HepG2 (cell line): ENCODE data around the gene SIGLEC7. TPM values are rescaled to one million over a fixed set of nuclear protein-coding genes. Genes with fewer than 3 reads are reported as not detected.

Source experiments
- ATAC-seq: fragments of 200-7000 bp; cut with Tn5 transposase; 3 replicates; pipeline ENCODE4 v1.9.1; 2020; ENCODE audit warnings: mild to moderate bottlenecking, moderate library complexity
- BruUV-seq: library from RNA; stranded (reverse); fragments of 400-500 nt; replicated peaks from 2 replicates; lab custom pipeline; 2021; lab: Mats Ljungman, UMichigan
- CTCF ChIA-PET: fragments of 300-600 bp; formaldehyde crosslinking; extraction: SDS; loops from one replicate; lab custom pipeline; 2021; ENCODE audit warnings: low total read pairs, inconsistent platforms, low intra/inter-chr PET ratio; lab: Yijun Ruan, JAX
- POLR2A ChIA-PET: fragments of 350-600 bp; sonication (Branson Sonifier 250); formaldehyde crosslinking; loops from one replicate; lab custom pipeline; 2020; ENCODE audit warnings: antibody characterized with exemption, inconsistent platforms; lab: Yijun Ruan, JAX
- DNase-seq: peaks from one replicate; pipeline ENCODE4 v3.0.0-alpha.2; 2015; ENCODE audit warnings: low spot score
- FAIRE-seq: peaks from 3 replicates; lab custom pipeline; 2011; peaks lifted over from hg19 to GRCh38; lab: Jason Lieb, UNC
- H2AFZ ChIP-seq: one replicate; pipeline ENCODE4 v1.6.1; 2011; ENCODE audit warnings: low read length, inconsistent platforms
- H3K27ac ChIP-seq: fragments of 300-600 bp; 3 replicates; pipeline ENCODE4 v1.8.0; 2011; ENCODE audit warnings: mixed run types, mild to moderate bottlenecking, mixed read lengths, low read length, inconsistent platforms; ENCODE audit not compliant: insufficient read depth; ENCODE audit errors: extremely low read length
- H3K27me3 ChIP-seq, 2 experiments: fragments of 200-600 bp in 1 of 2; 2 replicates in 1 of 2; 3 replicates in 1 of 2; pipeline versions ENCODE4 v1.6.0 to v1.8.0; 2011; ENCODE audit warnings: low read length in 2 of 2, mild to moderate bottlenecking in 2 of 2, moderate library complexity in 2 of 2, inconsistent platforms in 1 of 2; ENCODE audit not compliant: insufficient read depth in 2 of 2, control insufficient read depth in 1 of 2
- H3K36me3 ChIP-seq, 2 experiments: fragments of 200-600 bp in 1 of 2; replicated peaks in 1 of 2; 2 replicates in 1 of 2; 3 replicates in 1 of 2; pipeline versions ENCODE4 v1.5.1 to v1.8.0; 2011; ENCODE audit warnings: low read length in 2 of 2, inconsistent platforms in 1 of 2; ENCODE audit not compliant: insufficient read depth in 2 of 2, control insufficient read depth in 1 of 2
- H3K4me1 ChIP-seq: 2 replicates; pipeline ENCODE4 v1.5.1; 2012; ENCODE audit warnings: low read length, inconsistent platforms; ENCODE audit not compliant: insufficient read depth
- H3K4me2 ChIP-seq: 2 replicates; pipeline ENCODE4 v1.6.0; 2011; ENCODE audit warnings: low read depth, low read length, inconsistent platforms
- H3K4me3 ChIP-seq, 3 experiments: fragments of 200-600 bp in 1 of 3; sonication (generic), shearing (Covaris generic) in 1 of 3; replicated peaks in 1 of 3; 2 replicates each; pipeline ENCODE4 v1.5.1; 2011 to 2016; ENCODE audit warnings: low read length in 3 of 3, inconsistent platforms in 2 of 3, low read depth in 2 of 3, mild to moderate bottlenecking in 2 of 3, control low read depth in 1 of 3, mixed read lengths in 1 of 3; ENCODE audit not compliant: insufficient read depth in 1 of 3
- H3K79me2 ChIP-seq: one replicate; pipeline ENCODE4 v1.6.1; 2011; ENCODE audit warnings: low read length, inconsistent platforms; ENCODE audit not compliant: insufficient read depth
- H3K9ac ChIP-seq: 2 replicates; pipeline ENCODE4 v1.6.0; 2011; ENCODE audit warnings: mild to moderate bottlenecking, low read depth, low read length, inconsistent platforms; ENCODE audit not compliant: insufficient read depth
- H3K9me3 ChIP-seq: 2 replicates; pipeline ENCODE4 v1.5.1; 2012; ENCODE audit warnings: mild to moderate bottlenecking, low read length
- H4K20me1 ChIP-seq: 2 replicates; pipeline ENCODE4 v1.6.0; 2011; ENCODE audit warnings: inconsistent platforms, mild to moderate bottlenecking, low read length, moderate library complexity; ENCODE audit not compliant: insufficient read depth
- AKNA ChIP-seq: sonication (generic); formaldehyde crosslinking; IDR thresholded peaks from 2 replicates; pipeline ENCODE4 v1.4.0; 2020; ENCODE audit warnings: missing genetic modification reagents, borderline replicate concordance
- FIP1L1 ChIP-seq: fragments of 200-400 bp; formaldehyde crosslinking; IDR thresholded peaks from 2 replicates; pipeline ENCODE4 v1.6.1; 2018; ENCODE audit warnings: low read depth, mild to moderate bottlenecking, low read length, moderate library complexity, borderline replicate concordance; ENCODE audit not compliant: insufficient read depth
- FOXO1 ChIP-seq: sonication (generic); formaldehyde crosslinking; IDR thresholded peaks from 2 replicates; pipeline ENCODE4 v1.4.0; 2020; ENCODE audit warnings: missing genetic modification reagents
- IKZF1 ChIP-seq: fragments of 450-650 bp; IDR thresholded peaks from 2 replicates; pipeline ENCODE4 v1.7.1; 2016
- MAFF ChIP-seq: IDR thresholded peaks from 2 replicates; pipeline ENCODE4 v1.6.1; 2011; ENCODE audit warnings: low read depth, low read length, improper control_type of control experiment
- MAFK ChIP-seq, 2 experiments: IDR thresholded peaks in 1 of 2; conservative IDR thresholded peaks in 1 of 2; 2 replicates each; pipeline ENCODE4 v1.6.1; 2011; ENCODE audit warnings: improper control_type of control experiment in 2 of 2, low read length in 2 of 2
- MBNL3 ChIP-seq: fragments of 250-450 bp; sonication (Bioruptor Pico); conservative IDR thresholded peaks from 2 replicates; pipeline ENCODE4 v1.8.0; 2022; ENCODE audit warnings: mild to moderate bottlenecking, inconsistent platforms
- NFE2L2 ChIP-seq: fragments of 150-350 bp; IDR thresholded peaks from 2 replicates; pipeline ENCODE4 v1.6.1; 2014; ENCODE audit warnings: low read length
- REL ChIP-seq: sonication (generic); formaldehyde crosslinking; conservative IDR thresholded peaks from 2 replicates; pipeline ENCODE4 v1.8.0; 2022; ENCODE audit warnings: mild to moderate bottlenecking, missing genetic modification reagents, moderate library complexity
- RNF2 ChIP-seq: fragments of 450-650 bp; conservative IDR thresholded peaks from 2 replicates; pipeline ENCODE4 v1.6.1; 2016; ENCODE audit warnings: low read depth
- SALL2 ChIP-seq: sonication (generic); formaldehyde crosslinking; IDR thresholded peaks from 2 replicates; pipeline ENCODE4 v1.8.1; 2023; ENCODE audit warnings: mild to moderate bottlenecking, missing genetic modification reagents, inconsistent platforms
- SMARCC2 ChIP-seq: fragments of 450-650 bp; IDR thresholded peaks from 2 replicates; pipeline ENCODE4 v1.6.1; 2017; ENCODE audit warnings: antibody characterized with exemption, mild to moderate bottlenecking
- ZFP1 ChIP-seq: IDR thresholded peaks from 2 replicates; pipeline ENCODE4 v1.6.1; 2016
- ZNF121 ChIP-seq: sonication (generic); formaldehyde crosslinking; IDR thresholded peaks from 2 replicates; pipeline ENCODE4 v1.5.0; 2020; ENCODE audit warnings: mild to moderate bottlenecking, missing genetic modification reagents
- ZNF3 ChIP-seq: IDR thresholded peaks from 2 replicates; pipeline ENCODE4 v1.7.0; 2017; ENCODE audit warnings: inconsistent platforms
- ZNF569 ChIP-seq: sonication (generic); formaldehyde crosslinking; IDR thresholded peaks from 2 replicates; pipeline ENCODE4 v1.5.0; 2020; ENCODE audit warnings: mild to moderate bottlenecking, missing genetic modification reagents, moderate library complexity, borderline replicate concordance
- ZNF576 ChIP-seq: sonication (generic); formaldehyde crosslinking; IDR thresholded peaks from 2 replicates; pipeline ENCODE4 v1.4.0; 2020; ENCODE audit warnings: mild to moderate bottlenecking, missing genetic modification reagents
- ZNF724P ChIP-seq: sonication (generic); formaldehyde crosslinking; IDR thresholded peaks from 2 replicates; pipeline ENCODE4 v1.8.0; 2022; ENCODE audit warnings: missing genetic modification reagents, borderline replicate concordance
- ZSCAN30 ChIP-seq: sonication (generic); formaldehyde crosslinking; IDR thresholded peaks from 2 replicates; pipeline ENCODE4 v1.5.0; 2020; ENCODE audit warnings: mild to moderate bottlenecking, missing genetic modification reagents
- WGBS: methylation state at CpG from one replicate; pipeline ENCODE4 v1.1.6; 2017; ENCODE audit warnings: low lambda C conversion rate; 5-methylcytosine and 5-hydroxymethylcytosine counted together
- in situ Hi-C: cut with HindIII; loops from 2 replicates; pipeline ENCODE4 v1.10.0; 2017; ENCODE audit warnings: low pct_unique_long_range_greater_than_20kb; ENCODE audit not compliant: extremely low pct_ligation_motif_present
- intact Hi-C: fragments of 100-400 bp; cut with micrococcal nuclease; formaldehyde crosslinking; loops from one replicate; pipeline ENCODE4 v1.10.0; 2022; ENCODE audit not compliant: unreplicated experiment
- polyA plus RNA-seq, 8 experiments: library from polyadenylated mRNA; depleted of rRNA in 3 of 8; stranded (reverse) in 7 of 8; unstranded in 1 of 8; fragments of >200 nt; fragmentation: Illumina TruSeq in 4 of 8; extraction: Trizol in 4 of 8; gene quantifications; 2 replicates each; pipeline versions ENCODE4 v1.2.1 to v1.2.3, GENCODE V29; 2011 to 2016; ENCODE audit warnings: low read depth in 4 of 8, missing spikeins in 1 of 8, mixed read lengths in 1 of 8; ENCODE audit not compliant: insufficient read depth in 1 of 8
- total RNA-seq, 5 experiments: library from RNA; depleted of rRNA; stranded (reverse); fragments of >200 nt; fragmentation: Illumina TruSeq; extraction: Trizol; gene quantifications; 2 replicates each; pipeline ENCODE4 v1.2.3, GENCODE V29; 2016; ENCODE audit warnings: low read depth in 1 of 5
- TF ChIP-seq, protein P1 (sequence below): sonication (generic); formaldehyde crosslinking; IDR thresholded peaks from 2 replicates; pipeline ENCODE4 v1.5.1; 2020; ENCODE audit warnings: mild to moderate bottlenecking, missing genetic modification reagents

SIGLEC7 gene
- total and polyA plus RNA-seq, 2 of the 13 experiments (the other 11 are each of a cell fraction or from before 2014, with no cell fraction given), result not detected

- H3K27me3 ChIP-seq, result peaks cover 3 to 23% of the 10 kb centered on the region in 2 experiments; a peak in 3 of 5 replicates
- H3K9ac ChIP-seq, result no peak overlapping the region
- no peaks in the 10 kb centered on the region for H3K36me3 ChIP-seq
- ATAC-seq, result no peak
- no peaks in the 10 kb centered on the region for H3K9me3 ChIP-seq
- H3K4me3 ChIP-seq, result no peak overlapping the region
- no peaks in the 10 kb centered on the region for H3K79me2 ChIP-seq
- H4K20me1 ChIP-seq, result no peaks in the 10 kb centered on the region
- POLR2A ChIA-PET, result no interaction called here
- H3K4me1 ChIP-seq, result no peaks in the 10 kb centered on the region
- WGBS, result 2% methylated on average over 3 of the region's 3 CpGs
- no peak overlapping the region for H3K27ac ChIP-seq
- CTCF ChIA-PET, result no interaction called here
- in situ Hi-C loops, result no loop called here
- FAIRE-seq, result no peak
- H2AFZ ChIP-seq, result no peak overlapping the region
- no peak for DNase-seq
- BruUV-seq, result no TSS peak
- intact Hi-C loops, result no loop called here
- H3K4me2 ChIP-seq, result no peak overlapping the region
- TF ChIP-seq NFE2L2 (peak; percentile 68), ZFP1 (CRISPR knock-in tag) (no peak), SMARCC2 (no peak), MBNL3 (no peak), AKNA (CRISPR knock-in tag) (no peak), ZNF576 (CRISPR knock-in tag) (no peak), FOXO1 (CRISPR knock-in tag) (no peak), RNF2 (no peak), MAFF (peak; percentile 44), ZSCAN30 (CRISPR knock-in tag) (no peak), SALL2 (CRISPR knock-in tag) (no peak), ZNF569 (CRISPR knock-in tag) (no peak), IKZF1 (no peak), ZNF724P (no peak), ZNF121 (CRISPR knock-in tag) (no peak), REL (no peak), ZNF3 (CRISPR knock-in tag) (no peak), MAFK (conservative IDR thresholded peaks at IDR 0.05 in 1 of 2, IDR thresholded peaks at IDR 0.05 in 1 of 2; ENCODE audit: low read length in 2 of 2) (peak; percentile 57 to 71), FIP1L1 (no peak)
- TF ChIP-seq, protein P1, sequence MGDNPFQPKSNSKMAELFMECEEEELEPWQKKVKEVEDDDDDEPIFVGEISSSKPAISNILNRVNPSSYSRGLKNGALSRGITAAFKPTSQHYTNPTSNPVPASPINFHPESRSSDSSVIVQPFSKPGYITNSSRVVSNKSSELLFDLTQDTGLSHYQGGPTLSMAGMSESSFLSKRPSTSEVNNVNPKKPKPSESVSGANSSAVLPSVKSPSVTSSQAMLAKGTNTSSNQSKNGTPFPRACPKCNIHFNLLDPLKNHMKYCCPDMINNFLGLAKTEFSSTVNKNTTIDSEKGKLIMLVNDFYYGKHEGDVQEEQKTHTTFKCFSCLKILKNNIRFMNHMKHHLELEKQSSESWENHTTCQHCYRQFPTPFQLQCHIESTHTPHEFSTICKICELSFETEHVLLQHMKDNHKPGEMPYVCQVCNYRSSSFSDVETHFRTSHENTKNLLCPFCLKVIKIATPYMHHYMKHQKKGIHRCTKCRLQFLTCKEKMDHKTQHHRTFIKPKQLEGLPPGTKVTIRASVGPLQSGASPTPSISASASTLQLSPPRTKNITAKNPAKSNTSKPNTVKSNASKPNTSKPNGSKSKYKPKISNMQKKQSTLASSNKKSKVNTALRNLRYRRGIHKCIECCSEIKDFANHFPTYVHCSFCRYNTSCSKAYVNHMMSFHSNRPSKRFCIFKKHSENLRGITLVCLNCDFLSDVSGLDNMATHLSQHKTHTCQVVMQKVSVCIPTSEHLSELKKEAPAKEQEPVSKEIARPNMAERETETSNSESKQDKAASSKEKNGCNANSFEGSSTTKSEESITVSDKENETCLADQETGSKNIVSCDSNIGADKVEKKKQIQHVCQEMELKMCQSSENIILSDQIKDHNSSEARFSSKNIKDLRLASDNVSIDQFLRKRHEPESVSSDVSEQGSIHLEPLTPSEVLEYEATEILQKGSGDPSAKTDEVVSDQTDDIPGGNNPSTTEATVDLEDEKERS (CRISPR knock-in tag), result no peak
Observed at GRCh38 chr19:51164215-51164614, 22.1 kb downstream of the SIGLEC7 start.
